Muscle of leg (tissue), 11 donors: ENCODE measurements around the gene MYOC. TPM values are rescaled to one million over a fixed set of nuclear protein-coding genes. Genes with fewer than 3 reads are reported as not detected.
"Not testable (repeated sequence)": the region's sequence is repeated elsewhere in the genome, so short reads cannot be mapped to it uniquely, and the experiment has no call there.

Experiments
- DNase-seq: peaks from one replicate; pipeline ENCODE4 v3.0.0; 2013
- H3K27ac ChIP-seq: one replicate; pipeline ENCODE4 v1.5.1; 2013; ENCODE audit warnings: mild to moderate bottlenecking, low read length, control low read depth
- H3K27me3 ChIP-seq: one replicate; pipeline ENCODE4 v1.6.1; 2013; ENCODE audit warnings: low read length; ENCODE audit not compliant: control insufficient read depth, insufficient read depth
- H3K36me3 ChIP-seq: one replicate; pipeline ENCODE4 v1.6.1; 2013; ENCODE audit warnings: low read length; ENCODE audit not compliant: control insufficient read depth, insufficient read depth
- H3K4me1 ChIP-seq: one replicate; pipeline ENCODE4 v1.6.1; 2013; ENCODE audit warnings: low read length; ENCODE audit not compliant: control insufficient read depth, insufficient read depth
- H3K4me3 ChIP-seq: one replicate; pipeline ENCODE4 v1.5.1; 2013; ENCODE audit warnings: low read length, control low read depth
- H3K9me3 ChIP-seq: replicated peaks from 2 replicates; pipeline ENCODE4 v1.6.1; 2013; ENCODE audit warnings: low read depth, low read length; ENCODE audit not compliant: control insufficient read depth
- WGBS: methylation state at CpG from one replicate; pipeline ENCODE4 v1.1.5; 2013; ENCODE audit warnings: missing lambda C conversion rate; ENCODE audit not compliant: insufficient coverage; 5-methylcytosine and 5-hydroxymethylcytosine counted together
- polyA plus RNA-seq, 8 donors: library from polyadenylated mRNA; unstranded; fragments of 120-200 nt; gene quantifications; one replicate each; pipeline versions ENCODE4 v1.2.1 to v1.2.3, GENCODE V29; 2013; ENCODE audit warnings: inconsistent platforms in 1 of 8, low replicate concordance in 1 of 8; ENCODE audit not compliant: insufficient read length in 8 of 8, insufficient read depth in 1 of 8
- total RNA-seq: library from RNA; stranded (reverse); fragments of 120-200 nt; gene quantifications from one replicate; pipeline ENCODE4 v1.2.4, GENCODE V29; 2013

MYOC gene
- total and polyA plus RNA-seq, 9 donors = 1.6 to 9.7 (median 5.3) TPM

- H3K4me1 ChIP-seq = no peaks in the 10 kb centered on the region
- H3K4me3 ChIP-seq = no peak overlapping the region
- H3K9me3 ChIP-seq = no peaks in the 10 kb centered on the region
- WGBS = 20% methylated on average over 1 of the region's 4 CpGs
- H3K36me3 ChIP-seq = no peaks in the 10 kb centered on the region
- no peak overlapping the region for H3K27ac ChIP-seq
- DNase-seq = no peak
- H3K27me3 ChIP-seq = no peaks in the 10 kb centered on the region
These were observed 14.4 kb downstream of the MYOC start for GRCh38 chr1:171637928-171638576.

- Histone ChIP-seq H3K4me3 (no peak overlapping the region), H3K27me3 (no peaks in the 10 kb centered on the region), H3K36me3 (no peaks in the 10 kb centered on the region), H3K9me3 (no peaks in the 10 kb centered on the region), H3K27ac (no peak overlapping the region), H3K4me1 (no peaks in the 10 kb centered on the region)
- no peak for DNase-seq
- WGBS = 80% methylated on average over 11 of the region's 11 CpGs
These were observed 16.3 kb downstream of the MYOC start for GRCh38 chr1:171636141-171636540.

- H3K9me3 ChIP-seq = no peaks in the 10 kb centered on the region
- no peak overlapping the region for H3K27ac ChIP-seq
- H3K4me1 ChIP-seq = no peaks in the 10 kb centered on the region
- H3K27me3 ChIP-seq = no peaks in the 10 kb centered on the region
- H3K36me3 ChIP-seq = no peaks in the 10 kb centered on the region
- no peak for DNase-seq
- 100% methylated on average over 1 of the region's 2 CpGs for WGBS
- no peak overlapping the region for H3K4me3 ChIP-seq
These were observed 16.8 kb downstream of the MYOC start for GRCh38 chr1:171635661-171636060.

GRCh38 chr1:171628225-171628624 is 24.3 kb downstream of the MYOC start:
- Histone ChIP-seq H3K27me3 (no peaks in the 10 kb centered on the region), H3K36me3 (no peaks in the 10 kb centered on the region), H3K27ac (no peak overlapping the region), H3K4me1 (no peaks in the 10 kb centered on the region), H3K9me3 (no peaks in the 10 kb centered on the region), H3K4me3 (no peak overlapping the region)
- DNase-seq = no peak
- 80% methylated on average over 2 of the region's 2 CpGs for WGBS

- no peaks in the 10 kb centered on the region for H3K27me3 ChIP-seq
- H3K4me3 ChIP-seq = no peak overlapping the region
- H3K36me3 ChIP-seq = no peaks in the 10 kb centered on the region
- no peak for DNase-seq
- no CpG with 5 or more reads among the region's 5 CpGs for WGBS
- no peaks in the 10 kb centered on the region for H3K9me3 ChIP-seq
- H3K27ac ChIP-seq = no peak overlapping the region
- no peaks in the 10 kb centered on the region for H3K4me1 ChIP-seq
These were observed 25.5 kb downstream of the MYOC start for GRCh38 chr1:171627020-171627419.

GRCh38 chr1:171625225-171625624 is 27.3 kb downstream of the MYOC start:
- Histone ChIP-seq H3K27ac (no peak overlapping the region), H3K36me3 (no peaks in the 10 kb centered on the region), H3K4me3 (no peak overlapping the region), H3K9me3 (no peaks in the 10 kb centered on the region), H3K27me3 (no peaks in the 10 kb centered on the region), H3K4me1 (no peaks in the 10 kb centered on the region)
- no peak for DNase-seq
- no CpG with 5 or more reads among the region's 1 CpG for WGBS

GRCh38 chr1:171623651-171624331 is 28.7 kb downstream of the MYOC start:
- no peak overlapping the region for H3K27ac ChIP-seq
- 56% methylated on average over 1 of the region's 9 CpGs for WGBS
- H3K4me3 ChIP-seq = no peak overlapping the region
- no peak for DNase-seq
- no peaks in the 10 kb centered on the region for H3K4me1 ChIP-seq
- H3K9me3 ChIP-seq = no peaks in the 10 kb centered on the region
- H3K36me3 ChIP-seq = no peaks in the 10 kb centered on the region
- no peaks in the 10 kb centered on the region for H3K27me3 ChIP-seq

- WGBS = 41% methylated on average over 3 of the region's 7 CpGs
- no peaks in the 10 kb centered on the region for H3K27me3 ChIP-seq
- no peaks in the 10 kb centered on the region for H3K9me3 ChIP-seq
- no peaks in the 10 kb centered on the region for H3K36me3 ChIP-seq
- DNase-seq = no peak
- no peak within 1 kb of the TSS for H3K4me3 ChIP-seq
- H3K27ac ChIP-seq = no peak within 1 kb of the TSS
- no peaks in the 10 kb centered on the region for H3K4me1 ChIP-seq
These were observed 30.4 kb downstream of the MYOC start, which contains the start of gene MYOCOS for GRCh38 chr1:171622152-171622462. MYOCOS (plus strand) TSS chr1:171622243; CDS start chr1:171623884, 1,641 bp downstream.

GRCh38 chr1:171616586-171616985 is 35.9 kb downstream of the MYOC start:
- no peaks in the 10 kb centered on the region for H3K9me3 ChIP-seq
- no peak overlapping the region for H3K27ac ChIP-seq
- no peaks in the 10 kb centered on the region for H3K4me1 ChIP-seq
- no peak overlapping the region for H3K4me3 ChIP-seq
- no peaks in the 10 kb centered on the region for H3K36me3 ChIP-seq
- 44% methylated on average over 1 of the region's 2 CpGs for WGBS
- H3K27me3 ChIP-seq = no peaks in the 10 kb centered on the region
- no peak for DNase-seq

- H3K4me1 ChIP-seq, H3K9me3 ChIP-seq, H3K27ac ChIP-seq, H3K4me3 ChIP-seq, DNase-seq, H3K36me3 ChIP-seq, H3K27me3 ChIP-seq: not testable (repeated sequence)
- 79% methylated on average over 3 of the region's 14 CpGs for WGBS
These were observed 37.2 kb downstream of the MYOC start for GRCh38 chr1:171615122-171615906.
